MM.1S (cell line): Measurements from ENCODE around the gene COL27A1.

Source experiments
- CTCF ChIP-seq: fragments of 300-600 bp; sonication (generic); IDR thresholded peaks from 2 replicates; pipeline ENCODE4 v1.5.1; 2016; ENCODE audit warnings: antibody characterized with exemption, low read length, mixed read lengths
- EZH2 ChIP-seq: fragments of 300-600 bp; sonication (generic); optimal IDR thresholded peaks from 2 replicates; pipeline ENCODE3; 2017; ENCODE audit warnings: low read depth, mild to moderate bottlenecking, antibody characterized with exemption, low read length, mixed read lengths
- EZH2phosphoT487 ChIP-seq: fragments of 300-600 bp; sonication (generic); IDR thresholded peaks from 2 replicates; pipeline ENCODE4 v1.6.1; 2018; ENCODE audit warnings: antibody characterized with exemption, low read length

GRCh38 chr9:114342755-114343440 is 187.6 kb downstream of the COL27A1 start:
- no peak for TF ChIP-seq CTCF
- TF ChIP-seq EZH2, result no peak
- TF ChIP-seq EZH2phosphoT487, result no peak
